SKM-1 (cell line): Measurements from ENCODE around the gene SLC6A17.
A peak's percentile ranks its signal among the peaks of the same experiment; 100 is the strongest.

Experiments
- DNase-seq: peaks from one replicate; lab custom pipeline; 2025; ENCODE audit not compliant: unreplicated experiment; lab: John Stamatoyannopoulos, UW

The SLC6A17 gene

DNA sequence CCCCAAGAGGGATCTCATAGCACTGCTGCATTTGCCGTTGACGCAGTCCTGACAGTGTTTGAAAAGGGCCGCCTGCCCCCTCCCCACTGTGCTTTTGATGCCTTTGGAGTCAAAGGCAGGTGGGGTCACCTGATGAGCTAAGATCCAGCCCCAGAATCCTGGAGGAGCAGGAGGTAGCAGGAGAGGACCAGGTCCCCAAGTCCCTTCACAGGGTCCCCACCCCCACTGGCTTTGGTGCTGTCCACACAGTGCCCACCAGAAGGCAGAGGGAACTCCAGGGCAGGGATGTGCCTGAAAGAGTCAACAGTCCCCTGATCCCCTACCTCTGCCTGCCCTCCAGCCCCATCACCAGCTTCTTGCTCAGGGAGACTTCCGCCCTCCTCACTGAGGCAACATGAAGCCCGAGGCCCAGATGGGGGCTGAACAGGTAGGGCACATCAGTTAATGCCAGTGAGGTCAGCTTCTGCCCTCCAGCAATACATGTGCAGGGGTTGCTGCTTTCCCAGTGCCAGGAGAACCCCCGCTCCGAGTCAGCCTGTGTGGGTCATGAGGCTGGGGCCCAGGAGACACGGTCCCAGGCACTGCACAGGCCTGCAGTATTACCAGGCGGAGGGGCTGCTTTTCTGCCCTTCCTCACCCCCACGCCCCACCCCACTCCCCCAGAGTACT lies 51.0 kb downstream of the SLC6A17 start:
- no peak for DNase-seq

DNA sequence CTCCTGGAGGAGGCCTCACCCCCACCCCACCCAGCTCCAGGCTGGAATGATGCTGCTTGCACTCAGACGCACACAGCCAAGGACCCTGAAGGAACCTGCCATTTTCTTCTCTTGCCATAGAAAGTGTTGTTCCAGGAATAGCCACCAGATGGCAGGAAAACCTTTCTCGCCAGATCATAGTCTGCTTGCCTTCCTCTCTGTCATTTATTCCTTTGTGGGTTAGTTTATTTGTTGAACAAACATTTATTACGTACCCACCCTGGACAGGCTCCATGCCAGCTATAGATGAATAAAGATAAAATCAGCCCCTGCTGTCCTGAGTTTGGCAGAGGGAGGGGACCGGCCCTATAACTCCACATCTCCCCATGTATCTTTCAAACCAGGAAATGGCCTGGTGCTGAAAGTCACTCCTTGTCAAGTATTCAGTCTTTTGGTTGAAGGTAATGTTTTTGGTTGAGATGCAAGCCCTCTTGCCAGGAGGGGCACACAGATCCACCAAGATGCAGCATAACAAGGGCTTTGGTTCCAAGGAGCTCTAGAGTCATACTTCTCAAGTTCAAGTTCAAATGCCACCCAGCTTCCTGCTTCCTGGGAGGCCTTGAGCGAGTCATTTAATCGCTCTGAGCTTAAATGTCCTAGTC lies 52.8 kb downstream of the SLC6A17 start:
- DNase-seq = peak; percentile 47

DNA sequence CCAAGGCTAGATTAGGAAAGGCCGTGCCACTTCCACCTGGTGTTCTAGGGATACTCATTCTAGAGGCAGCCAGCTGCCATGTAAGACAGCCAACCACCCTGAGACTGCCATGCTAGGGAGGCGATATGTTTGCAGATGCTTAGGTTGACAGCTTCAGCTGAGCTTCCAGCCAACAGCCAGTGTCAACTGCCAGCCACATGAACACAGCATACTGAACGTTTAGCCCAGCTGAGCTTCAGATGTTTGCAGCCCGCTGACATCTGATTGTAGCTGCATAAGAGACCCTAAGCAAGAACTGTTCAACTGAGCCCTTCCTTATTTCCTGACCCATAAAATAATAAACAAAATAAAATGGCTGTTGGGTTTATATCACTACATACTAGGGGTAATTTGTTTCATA lies 54.9 kb downstream of the SLC6A17 start:
- DNase-seq = no peak

- DNase-seq = no peak
Observed at GRCh38 chr1:110205591-110206155, 55.4 kb downstream of the SLC6A17 start.

GRCh38 chr1:110206261-110206920 lies 56.1 kb downstream of the SLC6A17 start:
- no peak for DNase-seq

DNA sequence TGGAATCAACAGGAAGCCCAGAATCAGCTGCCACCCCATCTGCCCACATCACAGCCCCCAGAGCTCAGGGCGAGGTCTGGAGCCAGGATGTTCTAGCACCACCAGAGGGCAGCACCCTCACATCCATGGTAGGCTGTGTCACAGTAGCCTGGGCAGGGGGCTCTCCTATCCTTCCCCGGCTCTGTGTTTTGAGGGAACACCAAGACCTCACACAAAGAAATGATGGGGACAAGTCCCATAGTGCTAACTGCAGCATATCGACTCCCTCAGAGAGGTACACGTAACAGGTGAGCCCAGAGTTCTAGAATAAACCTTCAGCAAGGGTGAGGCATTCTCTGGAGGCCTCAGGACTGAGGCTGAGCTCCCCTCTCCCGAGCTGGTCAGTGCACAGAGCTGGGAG lies 57.5 kb downstream of the SLC6A17 start:
- DNase-seq = peak; percentile 27

DNA sequence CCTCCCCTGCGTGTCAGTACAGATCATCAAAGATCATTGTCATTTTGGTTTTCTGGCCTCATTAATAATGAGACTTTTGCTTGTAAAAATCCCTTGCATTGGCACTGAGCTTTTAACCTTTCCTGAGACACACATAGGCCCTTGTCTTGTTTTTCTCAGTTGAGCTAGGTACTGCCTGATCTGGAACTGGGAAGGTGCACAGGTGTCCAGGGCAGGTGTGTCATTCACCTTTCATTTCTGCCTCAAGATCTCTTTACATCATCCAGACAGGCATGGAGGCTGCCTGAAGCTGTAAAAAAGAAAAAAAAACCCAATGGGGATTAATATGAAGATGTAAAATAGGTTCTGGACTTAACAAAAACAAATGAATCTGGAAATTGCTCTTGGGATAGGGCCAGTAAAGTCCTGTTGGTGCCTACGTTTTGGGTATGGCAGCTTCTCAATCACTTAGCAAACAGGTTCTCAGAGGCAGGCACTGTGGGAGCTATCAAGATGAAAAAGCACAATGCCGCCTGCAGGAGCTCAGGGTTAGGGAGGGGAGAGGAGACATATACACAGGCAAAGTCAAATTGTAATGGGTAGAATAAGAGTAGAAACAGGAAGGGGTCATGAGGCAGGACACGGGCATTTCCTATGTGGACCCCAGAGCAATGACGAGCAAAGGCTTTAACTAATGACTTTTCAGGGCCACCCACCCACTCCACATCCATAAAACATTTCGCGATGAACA lies 58.8 kb downstream of the SLC6A17 start:
- DNase-seq = no peak

DNA sequence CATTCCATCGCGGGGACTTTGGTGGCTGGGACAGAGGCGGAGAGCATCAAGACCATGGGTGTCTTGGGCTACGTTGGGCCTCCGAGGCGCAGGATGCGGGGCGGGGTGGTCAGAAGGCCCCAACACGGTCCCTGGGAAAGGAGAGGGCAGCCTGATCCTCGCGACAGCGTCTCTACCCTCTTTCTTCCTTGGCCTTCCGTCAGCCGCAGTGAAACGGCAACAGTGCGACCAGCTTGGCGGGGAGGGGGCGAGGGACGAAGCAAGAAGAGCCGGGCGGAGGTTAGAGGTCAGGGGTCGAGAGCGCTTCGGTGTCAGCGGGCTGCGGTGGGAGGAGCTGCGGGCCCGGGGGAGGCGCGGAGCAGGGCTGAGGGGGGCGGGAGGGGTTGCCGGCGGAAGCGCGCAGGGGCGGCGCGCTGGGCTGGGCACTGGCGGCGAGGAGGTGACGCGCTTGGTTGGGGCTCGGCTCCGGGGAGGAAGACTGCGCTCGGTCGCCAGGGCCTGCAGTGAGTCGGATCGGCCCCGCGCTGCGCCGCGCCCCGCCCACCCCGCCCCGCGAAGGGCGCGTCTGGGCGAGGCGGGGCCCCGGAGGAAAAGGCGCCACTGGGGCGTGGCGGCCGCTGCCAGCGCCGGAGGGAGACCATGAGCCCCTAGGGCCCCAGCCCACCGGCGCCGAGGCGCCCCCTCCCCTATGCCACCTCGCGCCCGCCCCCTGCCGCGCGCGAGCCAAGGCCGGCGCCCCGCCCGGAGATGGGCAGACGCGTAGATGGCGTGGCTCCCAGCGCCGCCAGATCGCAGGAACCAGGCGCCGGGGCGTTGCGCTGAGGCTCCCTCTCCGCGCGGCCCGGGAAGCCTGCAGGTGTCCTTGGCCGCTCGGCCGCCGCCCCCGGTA lies 59.7 kb downstream of the SLC6A17 start, which contains the start of gene KCNC4:
Gene KCNC4 (plus strand): TSS at position 600 of the 889 bp plus-strand sequence. CDS start 1,186 bp downstream, outside the sequence.
- DNase-seq = peak; percentile 28

- peak; percentile 36 for DNase-seq
Observed at GRCh38 chr1:110210604-110211495, 60.6 kb downstream of the SLC6A17 start.

DNA sequence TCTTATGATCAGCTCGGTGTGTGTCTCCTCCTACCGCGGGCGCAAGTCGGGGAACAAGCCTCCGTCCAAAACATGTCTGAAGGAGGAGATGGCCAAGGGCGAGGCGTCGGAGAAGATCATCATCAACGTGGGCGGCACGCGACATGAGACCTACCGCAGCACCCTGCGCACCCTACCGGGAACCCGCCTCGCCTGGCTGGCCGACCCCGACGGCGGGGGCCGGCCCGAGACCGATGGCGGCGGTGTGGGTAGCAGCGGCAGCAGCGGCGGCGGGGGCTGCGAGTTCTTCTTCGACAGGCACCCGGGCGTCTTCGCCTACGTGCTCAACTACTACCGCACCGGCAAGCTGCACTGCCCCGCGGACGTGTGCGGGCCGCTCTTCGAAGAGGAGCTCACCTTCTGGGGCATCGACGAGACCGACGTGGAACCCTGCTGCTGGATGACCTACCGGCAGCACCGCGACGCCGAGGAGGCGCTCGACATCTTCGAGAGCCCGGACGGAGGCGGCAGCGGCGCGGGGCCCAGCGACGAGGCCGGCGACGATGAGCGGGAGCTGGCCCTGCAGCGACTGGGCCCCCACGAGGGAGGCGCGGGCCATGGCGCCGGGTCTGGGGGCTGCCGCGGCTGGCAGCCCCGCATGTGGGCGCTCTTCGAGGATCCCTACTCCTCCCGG lies 61.3 kb downstream of the SLC6A17 start:
- DNase-seq = no peak

DNA sequence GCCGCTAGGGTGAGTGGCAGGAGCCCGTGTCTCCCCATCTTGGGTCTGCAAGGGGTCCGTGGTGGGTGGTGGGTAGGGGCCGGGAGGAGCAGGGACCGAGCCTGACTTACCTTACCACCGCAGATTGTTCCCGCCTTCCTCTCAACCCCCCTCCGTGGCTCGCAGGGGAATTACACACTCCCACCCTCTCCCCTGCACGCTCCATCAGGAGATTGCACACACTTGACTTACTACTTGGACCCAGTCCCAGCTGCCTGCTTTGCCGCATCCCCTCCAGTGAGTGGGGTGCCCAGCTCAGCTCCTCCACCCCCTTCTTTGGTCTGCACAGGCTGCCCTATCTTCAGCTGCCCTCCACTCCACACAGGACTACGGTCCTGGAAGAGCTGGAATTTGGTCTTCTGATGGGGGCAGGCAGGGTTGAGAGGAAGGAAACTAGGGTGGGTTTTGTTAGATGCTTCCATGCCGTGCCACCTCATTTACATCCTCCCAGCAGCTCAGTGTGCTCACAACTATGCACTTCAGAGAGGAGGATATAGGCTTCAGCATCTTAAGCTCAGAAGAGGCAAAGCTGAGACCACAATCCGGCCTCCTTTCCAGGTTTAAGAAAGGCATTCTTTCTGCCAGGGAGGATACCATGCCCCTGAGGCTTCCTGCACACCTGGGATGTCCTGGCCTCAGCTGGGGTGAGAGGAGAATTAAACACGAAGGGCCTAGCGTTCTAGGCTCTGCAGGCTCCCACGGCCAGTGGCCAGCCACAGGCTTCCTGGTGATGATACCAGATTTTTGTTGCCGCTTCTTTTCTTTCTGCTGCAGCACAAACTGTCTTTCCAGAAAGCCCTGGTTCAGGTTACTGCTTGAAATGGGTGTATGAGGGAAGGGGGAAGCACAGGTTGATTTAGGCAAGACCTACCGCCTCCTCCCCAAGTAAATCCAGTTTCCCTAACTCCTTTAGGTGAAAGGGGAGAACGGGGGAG lies 62.2 kb downstream of the SLC6A17 start:
- no peak for DNase-seq

DNA sequence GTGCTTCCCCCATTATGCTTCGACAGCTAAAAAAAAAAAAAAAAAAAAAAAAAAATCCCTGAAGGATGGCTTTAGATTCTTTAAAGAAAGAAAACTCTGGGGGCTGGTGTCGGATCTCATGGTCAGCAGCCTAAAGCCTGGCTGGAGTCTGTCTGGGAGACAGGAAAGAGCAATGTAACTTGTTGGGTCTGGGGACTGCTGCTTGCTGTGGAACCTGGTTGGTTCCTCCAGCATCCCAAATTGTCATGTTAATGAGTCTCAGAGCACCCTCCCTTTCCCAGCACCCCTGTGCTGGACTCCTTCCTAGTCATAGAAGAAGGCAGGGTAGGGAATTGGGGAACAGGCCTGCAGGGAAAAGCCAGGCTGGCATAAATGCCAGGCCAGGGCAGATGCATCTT lies 62.8 kb downstream of the SLC6A17 start:
- no peak for DNase-seq

- DNase-seq = no peak
Observed at GRCh38 chr1:110214454-110215404, 64.4 kb downstream of the SLC6A17 start.

GRCh38 chr1:110215621-110216515 lies 65.6 kb downstream of the SLC6A17 start:
- no peak for DNase-seq

- no peak for DNase-seq
Observed at GRCh38 chr1:110216844-110217444, 66.7 kb downstream of the SLC6A17 start.
